Measurements from ENCODE around the gene POLR3C. TPM values are rescaled to one million over a fixed set of nuclear protein-coding genes. Genes with fewer than 3 reads are reported as not detected.

POLR3C gene
- total RNA-seq, 1 experiment from 2014 or later: 48.0 TPM

- POLR2A ChIA-PET: no interaction called here
- Mint-ChIP-seq H3K36me3 (ENCODE audit: insufficient read depth, unreplicated experiment) (no peaks in the 10 kb centered on the region), H3K4me3 (ENCODE audit: unreplicated experiment) (peak overlapping the region; percentile 76), H3K27me3 (ENCODE audit: insufficient read depth, unreplicated experiment) (peaks cover 17% of the 10 kb centered on the region), H3K27ac (ENCODE audit: unreplicated experiment) (no peak overlapping the region), H3K4me1 (ENCODE audit: low read depth, unreplicated experiment) (peaks cover 10% of the 10 kb centered on the region), H3K9me3 (ENCODE audit: unreplicated experiment) (no peaks in the 10 kb centered on the region)
- no peaks in the 10 kb centered on the region for H3K36me3 ChIP-seq (ENCODE audit: control insufficient read depth, insufficient read depth, low read length)
- no peak for DNase-seq
- H3K4me1 ChIP-seq: peaks cover 8% of the 10 kb centered on the region
- intact Hi-C loops (cut with micrococcal nuclease; ENCODE audit: unreplicated experiment): no loop called here
- TF ChIP-seq CTCF (IDR thresholded peaks at IDR 0.05; ENCODE audit: insufficient read depth in 1 of 2, low read depth in 1 of 2, low read length in 1 of 2, severe bottlenecking in 1 of 2, unreplicated experiment in 1 of 2): no peak
- no peaks in the 10 kb centered on the region for H3K9me3 ChIP-seq
- BruUV-seq (replicated peaks): no TSS peak
- CTCF ChIA-PET: interaction anchor here (0.6 to 1.4 kb wide), 3 partner anchors 10 to 150 kb away, joined by 3 to 4 read pairs (median 3); partner anchors contain the start of gene PIAS3
- H3K4me3 ChIP-seq (ENCODE audit: low read depth, low read length): peak overlapping the region; percentile 70
- H3K27me3 ChIP-seq (replicated peaks; ENCODE audit: control insufficient read depth, insufficient read depth, low read length): 0 out of 2 replicates have a peak, but pooled peaks cover 2% of the 10 kb centered on the region
These were observed 62.4 kb downstream of the POLR3C start for GRCh38 chr1:145886390-145886789.

GRCh38 chr1:145886816-145887215, 62.8 kb downstream of the POLR3C start:
- Histone ChIP-seq H3K4me3 (ENCODE audit: low read depth, low read length) (no peak overlapping the region), H3K9me3 (no peaks in the 10 kb centered on the region), H3K4me1 (peaks cover 8% of the 10 kb centered on the region), H3K36me3 (ENCODE audit: control insufficient read depth, insufficient read depth, low read length) (no peaks in the 10 kb centered on the region), H3K27me3 (replicated peaks; ENCODE audit: control insufficient read depth, insufficient read depth, low read length) (0 out of 2 replicates have a peak, but pooled peaks cover 2% of the 10 kb centered on the region)
- H3K9me3 Mint-ChIP-seq (ENCODE audit: unreplicated experiment): no peaks in the 10 kb centered on the region
- DNase-seq: no peak
- no peaks in the 10 kb centered on the region for H3K36me3 Mint-ChIP-seq (ENCODE audit: insufficient read depth, unreplicated experiment)
- peaks cover 17% of the 10 kb centered on the region for H3K27me3 Mint-ChIP-seq (ENCODE audit: insufficient read depth, unreplicated experiment)
- no peak overlapping the region for H3K27ac Mint-ChIP-seq (ENCODE audit: unreplicated experiment)
- H3K4me1 Mint-ChIP-seq (ENCODE audit: low read depth, unreplicated experiment): peaks cover 10% of the 10 kb centered on the region
- intact Hi-C loops (cut with micrococcal nuclease; ENCODE audit: unreplicated experiment): no loop called here
- CTCF ChIA-PET: no interaction called here
- POLR2A ChIA-PET: no interaction called here
- H3K4me3 Mint-ChIP-seq (ENCODE audit: unreplicated experiment): peak overlapping the region; percentile 76
- no TSS peak for BruUV-seq (replicated peaks)
- no peak for TF ChIP-seq CTCF (IDR thresholded peaks at IDR 0.05; ENCODE audit: insufficient read depth in 1 of 2, low read depth in 1 of 2, low read length in 1 of 2, severe bottlenecking in 1 of 2, unreplicated experiment in 1 of 2)

- Histone ChIP-seq H3K4me3 (ENCODE audit: low read depth, low read length) (no peak overlapping the region), H3K9me3 (no peaks in the 10 kb centered on the region), H3K36me3 (ENCODE audit: control insufficient read depth, insufficient read depth, low read length) (no peaks in the 10 kb centered on the region), H3K27me3 (replicated peaks; ENCODE audit: control insufficient read depth, insufficient read depth, low read length) (0 out of 2 replicates have a peak, but pooled peaks cover 2% of the 10 kb centered on the region), H3K4me1 (peaks cover 8% of the 10 kb centered on the region)
- peaks cover 17% of the 10 kb centered on the region for H3K4me1 Mint-ChIP-seq (ENCODE audit: low read depth, unreplicated experiment)
- H3K36me3 Mint-ChIP-seq (ENCODE audit: insufficient read depth, unreplicated experiment): no peaks in the 10 kb centered on the region
- BruUV-seq (replicated peaks): no TSS peak
- no peak overlapping the region for H3K27ac Mint-ChIP-seq (ENCODE audit: unreplicated experiment)
- ChIA-PET POLR2A (interaction anchor here (1.6 kb wide), 1 partner anchor 29 kb away, joined by 5 read pairs; the partner anchor contains the start of gene PIAS3), CTCF (no interaction called here)
- H3K27me3 Mint-ChIP-seq (ENCODE audit: insufficient read depth, unreplicated experiment): peaks cover 17% of the 10 kb centered on the region
- peak overlapping the region; percentile 76 for H3K4me3 Mint-ChIP-seq (ENCODE audit: unreplicated experiment)
- no peak for DNase-seq
- intact Hi-C loops (cut with micrococcal nuclease; ENCODE audit: unreplicated experiment): no loop called here
- no peak for TF ChIP-seq CTCF (IDR thresholded peaks at IDR 0.05; ENCODE audit: insufficient read depth in 1 of 2, low read depth in 1 of 2, low read length in 1 of 2, severe bottlenecking in 1 of 2, unreplicated experiment in 1 of 2)
- no peaks in the 10 kb centered on the region for H3K9me3 Mint-ChIP-seq (ENCODE audit: unreplicated experiment)
These were observed 63.6 kb downstream of the POLR3C start for GRCh38 chr1:145887631-145888030.
